Heart right ventricle (tissue), 16 donors: Measurements from ENCODE around the gene SPATA24. TPM values are rescaled to one million over a fixed set of nuclear protein-coding genes. Genes with fewer than 3 reads are reported as not detected.

Source experiments
- ATAC-seq, 8 donors: fragments of 200-7000 bp; cut with Tn5 transposase; one replicate each; pipeline ENCODE4 v1.9.1; 2020; ENCODE audit warnings: mild to moderate bottlenecking in 8 of 8, moderate library complexity in 8 of 8, moderate number of reproducible peaks in 1 of 8
- DNase-seq, 2 donors: peaks; one replicate each; pipeline ENCODE4 v3.0.0-alpha.2; 2020
- H3K27ac ChIP-seq, 10 donors: fragments of 200-600 bp; sonication (generic) in 2 of 10; one replicate each; pipeline versions ENCODE4 v1.5.0 to v1.8.0; 2020 to 2022; ENCODE audit warnings: mild to moderate bottlenecking in 3 of 10
- H3K27me3 ChIP-seq, 7 donors: fragments of 200-600 bp; one replicate each; pipeline ENCODE4 v1.8.0; 2021 to 2022; ENCODE audit warnings: mild to moderate bottlenecking in 2 of 7
- H3K36me3 ChIP-seq, 9 donors: fragments of 200-600 bp; sonication (generic) in 1 of 9; one replicate each; pipeline versions ENCODE4 v1.5.0 to v1.8.0; 2020 to 2022; ENCODE audit warnings: mild to moderate bottlenecking in 2 of 9
- H3K4me1 ChIP-seq, 9 donors: fragments of 200-600 bp; sonication (generic) in 1 of 9; one replicate each; pipeline versions ENCODE4 v1.5.0 to v1.8.0; 2020 to 2022; ENCODE audit warnings: mild to moderate bottlenecking in 4 of 9
- H3K4me3 ChIP-seq, 10 donors: fragments of 200-600 bp; sonication (generic) in 2 of 10; one replicate each; pipeline versions ENCODE4 v1.5.0 to v1.8.0; 2020 to 2022; ENCODE audit warnings: mild to moderate bottlenecking in 7 of 10, moderate library complexity in 2 of 10
- H3K9me3 ChIP-seq, 11 donors: fragments of 200-600 bp in 10 of 11; sonication (generic) in 2 of 11; one replicate each; pipeline versions ENCODE4 v1.5.0 to v1.8.0; 2013 to 2022; ENCODE audit warnings: mild to moderate bottlenecking in 2 of 11, control low read depth in 1 of 11, moderate library complexity in 1 of 11
- WGBS, 2 donors: extraction: QIAGEN DNeasy Blood & Tissue Kit; methylation state at CpG; one replicate each; pipeline ENCODE4 v1.1.7; 2013; ENCODE audit warnings: inconsistent platforms in 1 of 2; 5-methylcytosine and 5-hydroxymethylcytosine counted together
- intact Hi-C, 10 donors: fragments of 100-400 bp; cut with DNase I; formaldehyde crosslinking; loops; one replicate each; pipeline versions ENCODE4 v1.11.1 to v1.14.2; 2022
- polyA plus RNA-seq, 2 donors: library from polyadenylated mRNA; stranded (reverse); fragments of 200-250 nt; gene quantifications; one replicate each; pipeline ENCODE4 v1.2.3, GENCODE V29; 2013
- total RNA-seq, 10 donors: library from RNA; stranded (reverse); fragmentation: NEBNext Ultra II Directional in 3 of 10; extraction: Animal tissue kit (Norgen Biotek cat#: 25700) in 3 of 10; gene quantifications; one replicate each; pipeline versions ENCODE4 v1.2.1 to v1.2.4, GENCODE V29; 2021 to 2023
- TF ChIP-seq, protein P1 (sequence below), 9 donors: fragments of 200-600 bp; sonication (generic) in 2 of 9; IDR thresholded peaks; one replicate each; pipeline versions ENCODE4 v1.5.0 to v1.8.0; 2021 to 2022; ENCODE audit warnings: antibody characterized with exemption in 9 of 9, mild to moderate bottlenecking in 5 of 9, moderate library complexity in 1 of 9
- donor health status: Arrhythmogenic right ventricular cardiomyopathy.
- donor health status: ischemic (EF 13 %, LVEDD 7.1; RV severe dilation, severe dysfunction).
- donor health status: healthy with polysubstance abuse.
- donor health status: DM: no; HTN: yes; CAD: no.
- donor health status: DM: no; HTN: no; CAD: no.
- donor health status: ischemic (EF 25% LVEDD 6.9; RV normal size, moderate dysfunction).
- donor health status: ischemic (EF 25% LVEDD 5.7; RV mildly dilated, moderate dysfunction).
- donor health status: healthy.
- donor health status: DM: yes; HTN: yes; CAD: no.
- donor health status: Ischemic cardiomyopathy.
- donor health status: ischemic (EF 35%, LVEDD 5.7; RV mildly dilated, moderate dysfunction).
- donor health status: nonischemic (EF 11% LVEDD 7.7; RV severe dilation, severe dysfunction).
- donor health status: DM: yes; HTN: yes; CAD: no.
- donor health status: PGD.
- donor health status: ischemic (EF 29% LVEDD 5.4; RV normal size, mild dysfunction).
- donor health status: nonischemic (EF 23%, LVEDD 6.1; RV moderate dilation, normal function).

The SPATA24 gene
- total and polyA plus RNA-seq, 12 donors = 11.8 to 37.5 (median 16.5) TPM

GRCh38 chr5:139415869-139416268 is 12.0 kb upstream of the SPATA24 start:
- no peaks in the 10 kb centered on the region for H3K27me3 ChIP-seq
- no peak for ATAC-seq
- H3K27ac ChIP-seq = peak overlapping the region; percentile 68 to 93 (median 89)
- TF ChIP-seq, protein P1, sequence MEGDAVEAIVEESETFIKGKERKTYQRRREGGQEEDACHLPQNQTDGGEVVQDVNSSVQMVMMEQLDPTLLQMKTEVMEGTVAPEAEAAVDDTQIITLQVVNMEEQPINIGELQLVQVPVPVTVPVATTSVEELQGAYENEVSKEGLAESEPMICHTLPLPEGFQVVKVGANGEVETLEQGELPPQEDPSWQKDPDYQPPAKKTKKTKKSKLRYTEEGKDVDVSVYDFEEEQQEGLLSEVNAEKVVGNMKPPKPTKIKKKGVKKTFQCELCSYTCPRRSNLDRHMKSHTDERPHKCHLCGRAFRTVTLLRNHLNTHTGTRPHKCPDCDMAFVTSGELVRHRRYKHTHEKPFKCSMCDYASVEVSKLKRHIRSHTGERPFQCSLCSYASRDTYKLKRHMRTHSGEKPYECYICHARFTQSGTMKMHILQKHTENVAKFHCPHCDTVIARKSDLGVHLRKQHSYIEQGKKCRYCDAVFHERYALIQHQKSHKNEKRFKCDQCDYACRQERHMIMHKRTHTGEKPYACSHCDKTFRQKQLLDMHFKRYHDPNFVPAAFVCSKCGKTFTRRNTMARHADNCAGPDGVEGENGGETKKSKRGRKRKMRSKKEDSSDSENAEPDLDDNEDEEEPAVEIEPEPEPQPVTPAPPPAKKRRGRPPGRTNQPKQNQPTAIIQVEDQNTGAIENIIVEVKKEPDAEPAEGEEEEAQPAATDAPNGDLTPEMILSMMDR (IDR thresholded peaks at IDR 0.05) = no peak
- no peak for DNase-seq
- peaks cover 0 to 66% (median under 1%) of the 10 kb centered on the region in 9 donors for H3K36me3 ChIP-seq
- H3K9me3 ChIP-seq = no peaks in the 10 kb centered on the region
- H3K4me3 ChIP-seq = no peak overlapping the region
- H3K4me1 ChIP-seq = peaks cover 40 to 77% (median 71%) of the 10 kb centered on the region in 9 donors
- intact Hi-C loops = loop anchor here in 1 of 10 donors (5.0 kb wide), 1 partner anchor 124 kb away; the partner anchor contains the start of gene MATR3

DNA sequence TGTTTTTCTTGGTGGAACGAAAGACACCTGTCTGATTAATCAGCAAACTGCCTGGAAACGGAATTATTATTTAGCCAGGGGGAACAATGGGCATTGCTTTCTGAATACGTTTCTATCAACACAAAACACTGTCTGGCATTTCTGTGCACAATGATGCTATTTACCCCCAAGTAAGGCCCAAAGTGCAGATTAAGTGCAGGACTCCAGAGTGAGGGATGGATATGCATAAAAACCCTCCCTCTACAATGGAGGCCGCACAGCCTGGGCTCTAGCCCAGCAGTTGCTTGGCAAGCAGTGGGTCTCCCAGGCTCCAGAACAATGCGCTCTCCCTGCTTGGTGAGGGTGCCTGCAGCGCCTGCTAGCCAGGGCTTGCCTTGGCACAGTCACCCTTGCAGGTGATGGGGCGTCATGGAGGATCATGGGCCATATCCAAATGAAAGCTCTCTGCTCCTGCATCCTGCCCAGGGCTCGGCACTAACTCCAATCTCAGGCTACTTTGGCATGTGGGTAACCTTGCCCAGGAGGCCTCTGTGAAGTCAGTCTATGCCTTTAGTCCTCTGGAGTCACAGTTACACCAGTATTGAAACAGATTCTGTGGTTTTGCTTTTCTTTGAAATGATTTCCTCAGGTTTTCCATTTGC is 11.5 kb upstream of the SPATA24 start:
- peak overlapping the region; percentile 68 to 93 (median 89) for H3K27ac ChIP-seq
- no peaks in the 10 kb centered on the region for H3K27me3 ChIP-seq
- TF ChIP-seq, protein P1 (IDR thresholded peaks at IDR 0.05) = no peak
- DNase-seq = peak; percentile 64 to 67
- no peaks in the 10 kb centered on the region for H3K9me3 ChIP-seq
- H3K4me3 ChIP-seq = no peak overlapping the region
- WGBS, 2 donors = 30 to 35% methylated on average over 8 of the region's 8 CpGs
- peaks cover 40 to 82% (median 76%) of the 10 kb centered on the region in 9 donors for H3K4me1 ChIP-seq
- intact Hi-C loops = loop anchor here in 1 of 10 donors (5.0 kb wide), 1 partner anchor 123 kb away; the partner anchor contains the start of gene MATR3
- peaks cover 0 to 65% (median 0%) of the 10 kb centered on the region in 9 donors for H3K36me3 ChIP-seq
- peak; percentile 57 to 80 (median 68) for ATAC-seq

- TF ChIP-seq, protein P1 (IDR thresholded peaks at IDR 0.05) = no peak
- ATAC-seq (peak in 7 of 8 donors; percentile 6 to 25 (median 14)), DNase-seq (peak in 1 of 2 donors; percentile 11)
- peaks cover 40 to 77% (median 72%) of the 10 kb centered on the region in 9 donors for H3K4me1 ChIP-seq
- no peaks in the 10 kb centered on the region for H3K9me3 ChIP-seq
- no peak overlapping the region for H3K4me3 ChIP-seq
- no peaks in the 10 kb centered on the region for H3K27me3 ChIP-seq
- intact Hi-C loops = loop anchor here in 1 of 10 donors (5.0 kb wide), 1 partner anchor 122 kb away; the partner anchor contains the start of gene MATR3
- WGBS, 2 donors = 34 to 47% methylated on average over 9 of the region's 9 CpGs
- peak overlapping the region; percentile 68 to 93 (median 89) for H3K27ac ChIP-seq
- H3K36me3 ChIP-seq = peaks cover 0 to 62% (median 0%) of the 10 kb centered on the region in 9 donors
These were observed 10.8 kb upstream of the SPATA24 start for GRCh38 chr5:139414581-139415130.

GRCh38 chr5:139413963-139414362 is 10.1 kb upstream of the SPATA24 start:
- peak overlapping the region in 9 of 10 donors; percentile 68 to 93 (median 89) for H3K27ac ChIP-seq
- H3K27me3 ChIP-seq = no peaks in the 10 kb centered on the region
- 75 to 80% methylated on average over 6 of the region's 6 CpGs for WGBS, 2 donors
- no peak overlapping the region for H3K4me3 ChIP-seq
- H3K4me1 ChIP-seq = peaks cover 37 to 70% (median 65%) of the 10 kb centered on the region in 9 donors
- no peak for ATAC-seq
- no peak for DNase-seq
- H3K9me3 ChIP-seq = no peaks in the 10 kb centered on the region
- TF ChIP-seq, protein P1 (IDR thresholded peaks at IDR 0.05) = no peak
- peaks cover 0 to 55% (median 0%) of the 10 kb centered on the region in 9 donors for H3K36me3 ChIP-seq
- intact Hi-C loops = no loop called here
